Muscle layer of colon (tissue), 2 donors: ENCODE measurements around the gene TXN.

ENCODE experiments used
- H3K27ac ChIP-seq: one replicate; pipeline ENCODE4 v1.7.0; 2013; ENCODE audit warnings: low read depth, mild to moderate bottlenecking, low read length, moderate library complexity
- H3K27me3 ChIP-seq, 2 donors: one replicate each; pipeline ENCODE4 v1.7.0; 2013; ENCODE audit warnings: low read length in 2 of 2, mild to moderate bottlenecking in 2 of 2; ENCODE audit not compliant: insufficient read depth in 2 of 2, control insufficient read depth in 1 of 2
- H3K36me3 ChIP-seq: one replicate; pipeline ENCODE4 v1.7.0; 2013; ENCODE audit warnings: mild to moderate bottlenecking, low read length; ENCODE audit not compliant: insufficient read depth
- H3K4me1 ChIP-seq: one replicate; pipeline ENCODE4 v1.7.0; 2013; ENCODE audit warnings: mild to moderate bottlenecking, low read length; ENCODE audit not compliant: insufficient read depth
- H3K4me3 ChIP-seq, 2 donors: one replicate each; pipeline ENCODE4 v1.7.0; 2013; ENCODE audit warnings: low read length in 2 of 2, low read depth in 1 of 2, mild to moderate bottlenecking in 1 of 2, moderate library complexity in 1 of 2
- H3K9ac ChIP-seq: one replicate; pipeline ENCODE4 v1.7.0; 2013; ENCODE audit warnings: low read length
- H3K9me3 ChIP-seq: one replicate; pipeline ENCODE4 v1.7.0; 2013; ENCODE audit warnings: mild to moderate bottlenecking, low read length
- donor health status: abdominal sarcoma.
- donor health status: Adenocarcinoma of cecum.

TXN gene

GRCh38 chr9:110256380-110257096 is at the start of gene TXN:
TSS of gene TXN (minus strand) at chr9:110256507. CDS start at chr9:110256435, 72 bp downstream.
- peak within 1 kb of the TSS; percentile 73 to 80 for H3K4me3 ChIP-seq
- H3K36me3 ChIP-seq: no peaks in the 10 kb centered on the region
- H3K9ac ChIP-seq: peak within 1 kb of the TSS; percentile 54
- no peaks in the 10 kb centered on the region for H3K27me3 ChIP-seq
- peak within 1 kb of the TSS; percentile 95 for H3K27ac ChIP-seq
- H3K9me3 ChIP-seq: no peaks in the 10 kb centered on the region
- H3K4me1 ChIP-seq: peaks cover 25% of the 10 kb centered on the region

- Histone ChIP-seq H3K4me1 (no peaks in the 10 kb centered on the region), H3K9ac (no peak overlapping the region), H3K4me3 (no peak overlapping the region), H3K9me3 (no peaks in the 10 kb centered on the region), H3K36me3 (no peaks in the 10 kb centered on the region), H3K27ac (no peak overlapping the region), H3K27me3 (no peaks in the 10 kb centered on the region)
Observed at GRCh38 chr9:110303133-110303532, 46.8 kb upstream of the TXN start.

- Histone ChIP-seq H3K9me3 (no peaks in the 10 kb centered on the region), H3K27ac (no peak overlapping the region), H3K27me3 (no peaks in the 10 kb centered on the region), H3K4me3 (no peak overlapping the region), H3K4me1 (no peaks in the 10 kb centered on the region), H3K36me3 (no peaks in the 10 kb centered on the region), H3K9ac (no peak overlapping the region)
Observed at GRCh38 chr9:110298043-110298605, 41.8 kb upstream of the TXN start.

GRCh38 chr9:110293248-110293647 is 36.9 kb upstream of the TXN start:
- Histone ChIP-seq H3K36me3 (no peaks in the 10 kb centered on the region), H3K27ac (no peak overlapping the region), H3K4me3 (no peak overlapping the region), H3K4me1 (no peaks in the 10 kb centered on the region), H3K9ac (no peak overlapping the region), H3K27me3 (no peaks in the 10 kb centered on the region), H3K9me3 (no peaks in the 10 kb centered on the region)

- Histone ChIP-seq H3K27ac (no peak overlapping the region), H3K27me3 (no peaks in the 10 kb centered on the region), H3K9ac (no peak overlapping the region), H3K4me1 (no peaks in the 10 kb centered on the region), H3K36me3 (no peaks in the 10 kb centered on the region), H3K4me3 (no peak overlapping the region), H3K9me3 (no peaks in the 10 kb centered on the region)
Observed at GRCh38 chr9:110291921-110292557, 35.7 kb upstream of the TXN start.

DNA sequence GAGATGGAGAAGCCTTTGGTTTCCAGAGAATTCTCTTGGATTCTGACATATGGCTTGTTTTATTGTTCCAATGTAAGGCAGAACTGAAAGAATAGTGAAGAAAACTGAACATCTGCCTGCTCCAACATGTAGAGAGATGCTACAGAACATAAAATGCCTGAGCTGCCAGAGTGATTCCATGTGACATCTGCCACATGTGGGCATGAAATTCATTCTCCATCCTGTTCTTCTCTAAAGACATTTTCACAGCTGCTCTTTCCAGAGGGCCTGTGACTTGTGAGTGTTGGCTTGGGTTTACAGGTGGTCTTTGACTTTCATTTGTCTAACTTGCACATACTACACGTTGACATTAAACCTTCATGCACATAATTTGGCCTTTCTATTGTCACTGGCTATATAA is 33.7 kb upstream of the TXN start:
- H3K9me3 ChIP-seq: no peaks in the 10 kb centered on the region
- H3K27ac ChIP-seq: no peak overlapping the region
- H3K4me3 ChIP-seq: no peak overlapping the region
- H3K36me3 ChIP-seq: no peaks in the 10 kb centered on the region
- H3K4me1 ChIP-seq: no peaks in the 10 kb centered on the region
- H3K27me3 ChIP-seq: no peaks in the 10 kb centered on the region
- H3K9ac ChIP-seq: no peak overlapping the region

- H3K27me3 ChIP-seq: no peaks in the 10 kb centered on the region
- H3K27ac ChIP-seq: no peak overlapping the region
- H3K9ac ChIP-seq: no peak overlapping the region
- no peaks in the 10 kb centered on the region for H3K4me1 ChIP-seq
- no peaks in the 10 kb centered on the region for H3K36me3 ChIP-seq
- no peaks in the 10 kb centered on the region for H3K9me3 ChIP-seq
- H3K4me3 ChIP-seq: no peak overlapping the region
Observed at GRCh38 chr9:110288503-110288902, 32.2 kb upstream of the TXN start.

- Histone ChIP-seq H3K27me3 (no peaks in the 10 kb centered on the region), H3K9ac (no peak overlapping the region), H3K9me3 (no peaks in the 10 kb centered on the region), H3K36me3 (no peaks in the 10 kb centered on the region), H3K4me1 (no peaks in the 10 kb centered on the region), H3K4me3 (no peak overlapping the region), H3K27ac (no peak overlapping the region)
Observed at GRCh38 chr9:110287289-110287680, 31.0 kb upstream of the TXN start.

DNA sequence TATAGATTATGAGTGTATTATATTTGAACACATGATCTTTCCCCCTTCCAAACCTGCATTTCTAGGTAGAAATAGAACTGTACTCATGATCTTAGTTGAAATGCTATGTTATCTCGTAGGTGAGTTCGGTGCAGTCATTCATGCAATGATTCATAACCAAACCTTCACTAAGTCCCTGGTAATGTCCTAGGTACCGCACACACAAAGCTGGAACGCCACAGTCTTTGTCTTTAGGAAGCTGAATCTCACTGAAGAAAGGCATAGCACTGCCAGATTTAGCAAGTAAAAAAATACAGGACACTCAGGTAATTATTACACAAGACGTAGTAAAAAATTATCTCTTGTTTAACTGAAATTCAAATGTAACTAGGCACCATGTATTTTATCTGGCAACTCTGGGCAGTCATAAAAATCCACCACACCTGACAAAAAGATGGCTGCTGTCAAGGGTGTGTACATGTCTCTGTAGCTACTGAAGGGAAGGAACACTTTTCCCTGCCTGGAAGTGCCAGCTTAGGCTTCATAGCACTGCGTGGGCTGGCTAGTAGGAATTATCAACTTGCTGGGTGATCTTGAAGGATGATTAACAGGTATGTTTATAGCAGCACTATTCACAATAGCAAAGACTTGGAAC is 28.0 kb upstream of the TXN start:
- no peaks in the 10 kb centered on the region for H3K4me1 ChIP-seq
- H3K9me3 ChIP-seq: no peaks in the 10 kb centered on the region
- no peak overlapping the region for H3K4me3 ChIP-seq
- no peak overlapping the region for H3K9ac ChIP-seq
- H3K27ac ChIP-seq: no peak overlapping the region
- H3K36me3 ChIP-seq: no peaks in the 10 kb centered on the region
- H3K27me3 ChIP-seq: no peaks in the 10 kb centered on the region

- Histone ChIP-seq H3K36me3 (no peaks in the 10 kb centered on the region), H3K4me1 (no peaks in the 10 kb centered on the region), H3K9ac (no peak overlapping the region), H3K27ac (no peak overlapping the region), H3K27me3 (no peaks in the 10 kb centered on the region), H3K4me3 (no peak overlapping the region), H3K9me3 (no peaks in the 10 kb centered on the region)
Observed at GRCh38 chr9:110283751-110284150, 27.4 kb upstream of the TXN start.

DNA sequence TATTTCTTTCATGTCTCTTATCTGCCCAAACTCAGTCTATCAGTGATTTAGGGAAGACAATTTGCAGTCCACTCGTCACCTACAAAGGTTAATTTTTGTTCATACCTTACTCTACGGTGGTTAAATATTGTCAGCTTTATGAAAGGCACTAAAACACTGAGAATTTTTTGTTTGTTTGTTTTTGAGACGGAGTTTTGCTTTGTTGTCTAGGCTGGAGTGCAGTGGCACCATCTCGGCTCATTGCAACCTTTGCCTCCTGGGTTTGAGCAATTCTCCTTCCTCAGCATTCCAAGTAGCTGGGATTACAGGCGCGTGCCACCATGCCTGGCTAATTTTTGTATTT is 26.4 kb upstream of the TXN start:
- H3K36me3 ChIP-seq: no peaks in the 10 kb centered on the region
- H3K27me3 ChIP-seq: no peaks in the 10 kb centered on the region
- no peaks in the 10 kb centered on the region for H3K9me3 ChIP-seq
- H3K4me3 ChIP-seq: no peak overlapping the region
- H3K27ac ChIP-seq: no peak overlapping the region
- H3K9ac ChIP-seq: no peak overlapping the region
- no peaks in the 10 kb centered on the region for H3K4me1 ChIP-seq
